Measurements from ENCODE around the gene MUC6.

GRCh38 chr11:981764-982163, 54.8 kb downstream of the MUC6 start:
- TF ChIP-seq EGR1 (IDR thresholded peaks at IDR 0.05; ENCODE audit: borderline replicate concordance in 1 of 2, low read depth in 2 of 2, low read length in 2 of 2) (no peak), POLR2AphosphoS5 (IDR thresholded peaks at IDR 0.05; ENCODE audit: low read length) (no peak), MAX (IDR thresholded peaks at IDR 0.05; ENCODE audit: low read depth, low read length) (no peak), CTCF (IDR thresholded peaks at IDR 0.05 in 2 of 3, conservative IDR thresholded peaks at IDR 0.05 in 1 of 3; ENCODE audit: control insufficient read depth in 2 of 3, extremely low read depth in 1 of 3, insufficient read depth in 1 of 3, low read depth in 3 of 3, low read length in 3 of 3) (no peak)
